Nephron (organoid): ENCODE measurements around the gene PIK3R1.

Source experiments
- H3K27ac Mint-ChIP-seq, 3 experiments: 2 replicates each; pipeline ENCODE4 v1.8.0; 2020; ENCODE audit warnings: mixed read lengths in 3 of 3, mild to moderate bottlenecking in 2 of 3, moderate library complexity in 1 of 3
- H3K27me3 Mint-ChIP-seq: 2 replicates; pipeline ENCODE4 v1.8.0; 2021; ENCODE audit warnings: low read depth, mild to moderate bottlenecking, moderate library complexity, mixed read lengths
- H3K36me3 Mint-ChIP-seq: 2 replicates; pipeline ENCODE4 v1.8.0; 2020; ENCODE audit warnings: low read depth, mixed read lengths
- H3K4me1 Mint-ChIP-seq: 2 replicates; pipeline ENCODE4 v1.8.0; 2020; ENCODE audit warnings: mixed read lengths
- H3K4me3 Mint-ChIP-seq, 3 experiments: 2 replicates each; pipeline ENCODE4 v1.8.0; 2020; ENCODE audit warnings: mild to moderate bottlenecking in 3 of 3, mixed read lengths in 3 of 3, moderate library complexity in 2 of 3
- H3K9me3 Mint-ChIP-seq: 2 replicates; pipeline ENCODE4 v1.8.0; 2020; ENCODE audit warnings: mixed read lengths
- CTCF ChIP-seq, 3 experiments: fragments of 200-600 bp; sonication (generic); IDR thresholded peaks; one replicate each; pipeline ENCODE4 v1.5.0; 2021; ENCODE audit warnings: antibody characterized with exemption in 3 of 3; ENCODE audit not compliant: unreplicated experiment in 3 of 3

PIK3R1 gene

GRCh38 chr5:68215208-68215897 is at the start of gene PIK3R1:
PIK3R1 (plus strand) TSS chr5:68215756; CDS start chr5:68226676, 10,920 bp downstream.
- Mint-ChIP-seq H3K9me3 (peaks cover 18% of the 10 kb centered on the region), H3K27ac (peak within 1 kb of the TSS; percentile 94 to 97 (median 94)), H3K4me1 (peaks cover 43% of the 10 kb centered on the region), H3K36me3 (peaks cover 10% of the 10 kb centered on the region), H3K4me3 (peak within 1 kb of the TSS; percentile 89 to 95 (median 94)), H3K27me3 (no peaks in the 10 kb centered on the region)
- TF ChIP-seq CTCF (IDR thresholded peaks at IDR 0.05; ENCODE audit: unreplicated experiment in 3 of 3): peak; percentile 41 to 44 (median 41)

- Mint-ChIP-seq H3K9me3 (no peaks in the 10 kb centered on the region), H3K36me3 (no peaks in the 10 kb centered on the region), H3K27ac (no peak overlapping the region), H3K27me3 (no peaks in the 10 kb centered on the region), H3K4me3 (no peak overlapping the region), H3K4me1 (peaks cover 25% of the 10 kb centered on the region)
- TF ChIP-seq CTCF (IDR thresholded peaks at IDR 0.05; ENCODE audit: unreplicated experiment in 3 of 3): no peak
Observed at GRCh38 chr5:68167195-68167651, 48.3 kb upstream of the PIK3R1 start.

- H3K4me3 Mint-ChIP-seq: peak overlapping the region; percentile 27 to 47 (median 30)
- H3K36me3 Mint-ChIP-seq: no peaks in the 10 kb centered on the region
- H3K4me1 Mint-ChIP-seq: peaks cover 25% of the 10 kb centered on the region
- H3K27ac Mint-ChIP-seq: peak overlapping the region; percentile 57 to 85 (median 58)
- H3K9me3 Mint-ChIP-seq: no peaks in the 10 kb centered on the region
- no peaks in the 10 kb centered on the region for H3K27me3 Mint-ChIP-seq
- TF ChIP-seq CTCF (IDR thresholded peaks at IDR 0.05; ENCODE audit: unreplicated experiment in 3 of 3): no peak
Observed at GRCh38 chr5:68169903-68170302, 45.7 kb upstream of the PIK3R1 start.

GRCh38 chr5:68170826-68171558 is 44.6 kb upstream of the PIK3R1 start:
- TF ChIP-seq CTCF (IDR thresholded peaks at IDR 0.05; ENCODE audit: unreplicated experiment in 3 of 3): no peak
- H3K36me3 Mint-ChIP-seq: no peaks in the 10 kb centered on the region
- H3K27me3 Mint-ChIP-seq: no peaks in the 10 kb centered on the region
- peaks cover 25% of the 10 kb centered on the region for H3K4me1 Mint-ChIP-seq
- H3K4me3 Mint-ChIP-seq: peak overlapping the region; percentile 4 to 52 (median 18)
- peak overlapping the region; percentile 20 to 74 (median 69) for H3K27ac Mint-ChIP-seq
- no peaks in the 10 kb centered on the region for H3K9me3 Mint-ChIP-seq

GRCh38 chr5:68172314-68172713 is 43.2 kb upstream of the PIK3R1 start:
- peaks cover under 1% of the 10 kb centered on the region for H3K9me3 Mint-ChIP-seq
- H3K4me3 Mint-ChIP-seq: no peak overlapping the region
- TF ChIP-seq CTCF (IDR thresholded peaks at IDR 0.05; ENCODE audit: unreplicated experiment in 3 of 3): no peak
- no peak overlapping the region for H3K27ac Mint-ChIP-seq
- H3K4me1 Mint-ChIP-seq: peaks cover 25% of the 10 kb centered on the region
- no peaks in the 10 kb centered on the region for H3K27me3 Mint-ChIP-seq
- no peaks in the 10 kb centered on the region for H3K36me3 Mint-ChIP-seq
